HUES64 (cell line): ENCODE data around the gene DLL3.

Experiments used
- H3K27ac ChIP-seq: 2 replicates; pipeline ENCODE4 v1.7.0; 2013; ENCODE audit warnings: low read depth, low read length, inconsistent platforms
- H3K27me3 ChIP-seq: 2 replicates; pipeline ENCODE4 v1.6.1; 2013; ENCODE audit warnings: mild to moderate bottlenecking, low read length; ENCODE audit not compliant: insufficient read depth
- H3K36me3 ChIP-seq: 2 replicates; pipeline ENCODE4 v1.6.1; 2013; ENCODE audit warnings: mild to moderate bottlenecking, low read length; ENCODE audit not compliant: insufficient read depth
- H3K4me1 ChIP-seq: 2 replicates; pipeline ENCODE4 v1.6.1; 2013; ENCODE audit warnings: mild to moderate bottlenecking, low read length, moderate library complexity; ENCODE audit not compliant: insufficient read depth
- H3K4me3 ChIP-seq: 2 replicates; pipeline ENCODE4 v1.5.1; 2013; ENCODE audit warnings: mild to moderate bottlenecking, low read length, moderate library complexity
- H3K9ac ChIP-seq: 2 replicates; pipeline ENCODE4 v1.6.1; 2013; ENCODE audit warnings: mild to moderate bottlenecking, low read depth, low read length
- H3K9me3 ChIP-seq: 2 replicates; pipeline ENCODE4 v1.6.1; 2013; ENCODE audit warnings: low read depth, low read length; ENCODE audit not compliant: insufficient read depth
- WGBS: fragments of 150-250, 120-280 bp; methylation state at CpG from one replicate; pipeline ENCODE4 v1.1.7; 2013; ENCODE audit warnings: missing lambda C conversion rate; 5-methylcytosine and 5-hydroxymethylcytosine counted together

Gene DLL3

GRCh38 chr19:39540333-39540673 is 41.6 kb downstream of the DLL3 start:
- Histone ChIP-seq H3K27me3 (no peaks in the 10 kb centered on the region), H3K27ac (no peak overlapping the region), H3K4me1 (peaks cover 17% of the 10 kb centered on the region; the same call in 1 of the 2 replicates), H3K36me3 (no peaks in the 10 kb centered on the region; the same call in 1 of the 2 replicates), H3K9ac (peak overlapping the region; percentile 88; the same call in 1 of the 2 replicates), H3K9me3 (no peaks in the 10 kb centered on the region), H3K4me3 (peak overlapping the region; percentile 92)
- WGBS: 31% methylated on average over 9 of the region's 10 CpGs

GRCh38 chr19:39542206-39542605 is 43.5 kb downstream of the DLL3 start:
- 65% methylated on average over 2 of the region's 2 CpGs for WGBS
- Histone ChIP-seq H3K9ac (no peak overlapping the region), H3K36me3 (no peaks in the 10 kb centered on the region; the same call in 1 of the 2 replicates)

DNA sequence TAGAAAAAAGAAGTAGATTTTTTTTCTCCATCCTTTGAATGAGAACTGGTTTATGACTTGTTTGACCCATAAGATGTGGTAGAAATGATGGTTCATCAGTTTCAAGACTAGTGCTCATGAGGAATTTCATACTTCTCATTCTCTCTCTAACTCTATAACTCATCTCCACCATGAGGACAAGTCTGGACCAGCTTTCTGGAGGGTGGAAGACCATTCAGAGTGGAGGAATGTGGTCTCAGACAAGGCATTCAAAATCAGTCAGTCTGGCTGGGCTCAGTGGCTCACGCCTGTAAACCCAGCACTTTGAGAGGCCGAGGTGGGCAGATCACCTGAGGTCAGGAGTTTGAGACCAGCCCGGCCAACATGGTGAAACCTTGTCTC is 44.7 kb downstream of the DLL3 start:
- Histone ChIP-seq H3K4me3 (no peak overlapping the region), H3K27me3 (no peaks in the 10 kb centered on the region), H3K27ac (no peak overlapping the region), H3K9me3 (no peaks in the 10 kb centered on the region), H3K36me3 (no peaks in the 10 kb centered on the region; the same call in 1 of the 2 replicates), H3K4me1 (peaks cover 16% of the 10 kb centered on the region; the same call in 1 of the 2 replicates), H3K9ac (no peak overlapping the region)
- WGBS: 82% methylated on average over 3 of the region's 3 CpGs

More at GRCh38 chr19:39542206-39542605, 43.5 kb downstream of the DLL3 start:
- Histone ChIP-seq H3K9me3 (no peaks in the 10 kb centered on the region), H3K4me1 (peaks cover 17% of the 10 kb centered on the region; the same call in 1 of the 2 replicates), H3K27me3 (no peaks in the 10 kb centered on the region), H3K4me3 (no peak overlapping the region), H3K27ac (no peak overlapping the region)

DNA sequence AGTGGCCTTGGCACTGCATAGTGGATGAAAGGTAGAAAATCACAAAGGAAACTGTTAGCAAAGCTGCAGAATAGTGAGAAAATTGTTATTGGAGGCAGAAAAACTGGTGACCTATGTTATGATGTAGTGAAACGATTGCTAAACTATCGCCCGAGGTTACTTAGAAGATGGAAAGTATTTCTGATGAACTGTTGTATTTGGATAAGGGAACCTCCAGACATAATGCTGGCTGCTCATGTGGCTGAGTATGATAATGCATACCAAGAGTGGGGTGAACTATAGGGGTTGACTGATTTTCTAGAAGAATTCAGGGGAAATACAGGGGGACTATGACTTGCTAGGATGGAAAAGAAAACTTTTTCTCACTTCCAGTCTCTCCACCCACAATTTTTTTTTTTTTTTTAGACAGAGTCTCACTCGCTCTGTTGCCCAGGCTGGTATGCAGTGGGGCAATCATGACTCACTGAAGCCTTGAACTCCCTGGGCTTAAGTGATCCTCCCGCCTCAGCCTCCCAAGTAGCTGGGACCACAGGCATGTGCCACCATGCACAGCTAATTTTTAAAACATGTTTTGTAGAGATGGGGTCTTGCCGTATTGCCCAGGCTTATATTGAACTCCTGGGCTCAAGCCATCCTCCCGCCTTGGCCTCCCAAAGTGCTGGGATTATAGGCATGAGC is 45.6 kb downstream of the DLL3 start:
- WGBS: 90% methylated on average over 7 of the region's 7 CpGs
- H3K27me3 ChIP-seq: no peaks in the 10 kb centered on the region

DNA sequence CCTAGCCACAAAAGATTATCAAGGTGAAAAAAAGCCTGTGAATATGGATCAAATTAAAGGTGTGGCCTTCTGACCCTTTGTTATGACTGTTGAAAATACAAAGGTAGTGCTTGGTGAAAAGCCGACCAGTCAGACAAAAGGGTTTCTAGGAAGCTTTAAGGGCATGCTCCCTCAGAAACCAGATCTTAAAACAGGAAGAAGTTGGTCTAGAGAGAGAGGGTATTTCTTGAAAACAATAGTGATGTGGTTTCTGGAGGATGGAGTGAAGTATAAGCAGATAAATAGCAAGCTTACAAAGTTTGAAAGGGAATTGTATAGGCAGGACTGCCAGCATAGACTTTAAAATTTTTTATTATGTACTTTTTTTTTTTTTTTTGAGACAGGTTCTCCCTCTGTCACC is 46.2 kb downstream of the DLL3 start:
- H3K36me3 ChIP-seq: no peaks in the 10 kb centered on the region
- 69% methylated on average over 1 of the region's 1 CpG for WGBS

More for the DNA sequence above, 45.6 kb downstream of the DLL3 start:
- Histone ChIP-seq H3K9me3 (no peaks in the 10 kb centered on the region), H3K9ac (no peak overlapping the region), H3K4me3 (no peak overlapping the region), H3K4me1 (peaks cover 11% of the 10 kb centered on the region; the same call in 1 of the 2 replicates), H3K36me3 (no peaks in the 10 kb centered on the region), H3K27ac (no peak overlapping the region)

DNA sequence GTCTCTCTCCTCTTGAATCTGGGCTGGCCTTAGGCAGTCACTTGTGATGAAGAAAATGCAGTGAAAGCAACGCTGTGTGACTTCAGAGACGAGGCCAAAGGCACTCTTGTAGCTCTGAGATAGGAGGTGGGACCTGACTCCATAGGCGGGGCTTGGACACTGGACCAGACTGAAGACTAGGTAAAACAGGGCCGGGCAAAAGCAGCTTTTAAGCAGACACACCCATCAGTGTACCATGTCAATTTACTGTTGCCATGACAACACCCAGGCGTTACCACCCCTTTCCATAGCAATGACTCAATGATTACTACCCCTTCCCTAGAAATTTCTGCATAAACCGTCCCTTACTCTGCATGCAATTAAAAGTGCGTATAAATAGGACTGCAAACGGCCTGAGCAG is 47.9 kb downstream of the DLL3 start:
- 69% methylated on average over 8 of the region's 8 CpGs for WGBS

More for the DNA sequence above, 46.2 kb downstream of the DLL3 start:
- H3K9ac ChIP-seq: no peak overlapping the region
- H3K4me1 ChIP-seq: peaks cover 11% of the 10 kb centered on the region; the same call in 1 of the 2 replicates
- H3K27ac ChIP-seq: no peak overlapping the region
- no peak overlapping the region for H3K4me3 ChIP-seq
- H3K27me3 ChIP-seq: no peaks in the 10 kb centered on the region
- no peaks in the 10 kb centered on the region for H3K9me3 ChIP-seq

DNA sequence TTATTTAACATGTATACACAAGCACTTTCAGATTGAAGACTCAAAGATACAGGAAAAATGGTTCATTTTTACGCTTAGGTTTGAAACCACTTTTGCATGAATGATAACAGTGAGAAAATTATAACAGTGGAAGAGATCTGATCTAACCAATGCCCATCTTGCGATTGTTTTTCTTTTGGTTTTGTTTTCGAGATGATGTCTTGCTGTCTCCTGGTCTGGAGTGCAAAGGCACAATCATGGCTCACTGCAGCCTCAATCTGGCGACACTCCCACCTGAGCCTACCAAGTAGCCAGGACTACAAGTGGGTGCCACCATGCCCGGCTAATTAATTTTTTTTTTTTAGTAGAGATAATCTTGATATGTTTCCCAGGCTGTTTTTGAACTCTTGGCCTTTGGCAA is 51.5 kb downstream of the DLL3 start:
- no peaks in the 10 kb centered on the region for H3K4me1 ChIP-seq
- WGBS: 90% methylated on average over 5 of the region's 5 CpGs
- no peaks in the 10 kb centered on the region for H3K27me3 ChIP-seq
- H3K9ac ChIP-seq: no peak overlapping the region
- no peak overlapping the region for H3K4me3 ChIP-seq
- H3K9me3 ChIP-seq: no peaks in the 10 kb centered on the region
- no peak overlapping the region for H3K27ac ChIP-seq
- no peaks in the 10 kb centered on the region for H3K36me3 ChIP-seq

More for the DNA sequence above, 47.9 kb downstream of the DLL3 start:
- no peak overlapping the region for H3K27ac ChIP-seq
- H3K4me3 ChIP-seq: no peak overlapping the region
- no peaks in the 10 kb centered on the region for H3K36me3 ChIP-seq
- no peaks in the 10 kb centered on the region for H3K9me3 ChIP-seq
- no peaks in the 10 kb centered on the region for H3K27me3 ChIP-seq
- H3K4me1 ChIP-seq: peaks cover 6% of the 10 kb centered on the region; the same call in 1 of the 2 replicates
- H3K9ac ChIP-seq: no peak overlapping the region

GRCh38 chr19:39553082-39553652 is 54.4 kb downstream of the DLL3 start:
- Histone ChIP-seq H3K9me3 (no peaks in the 10 kb centered on the region), H3K27ac (no peak overlapping the region), H3K4me3 (no peak overlapping the region), H3K9ac (no peak overlapping the region), H3K36me3 (no peaks in the 10 kb centered on the region), H3K4me1 (no peaks in the 10 kb centered on the region), H3K27me3 (0 out of 2 replicates have a peak, but pooled peaks cover 3% of the 10 kb centered on the region)
- WGBS: 69% methylated on average over 7 of the region's 7 CpGs

DNA sequence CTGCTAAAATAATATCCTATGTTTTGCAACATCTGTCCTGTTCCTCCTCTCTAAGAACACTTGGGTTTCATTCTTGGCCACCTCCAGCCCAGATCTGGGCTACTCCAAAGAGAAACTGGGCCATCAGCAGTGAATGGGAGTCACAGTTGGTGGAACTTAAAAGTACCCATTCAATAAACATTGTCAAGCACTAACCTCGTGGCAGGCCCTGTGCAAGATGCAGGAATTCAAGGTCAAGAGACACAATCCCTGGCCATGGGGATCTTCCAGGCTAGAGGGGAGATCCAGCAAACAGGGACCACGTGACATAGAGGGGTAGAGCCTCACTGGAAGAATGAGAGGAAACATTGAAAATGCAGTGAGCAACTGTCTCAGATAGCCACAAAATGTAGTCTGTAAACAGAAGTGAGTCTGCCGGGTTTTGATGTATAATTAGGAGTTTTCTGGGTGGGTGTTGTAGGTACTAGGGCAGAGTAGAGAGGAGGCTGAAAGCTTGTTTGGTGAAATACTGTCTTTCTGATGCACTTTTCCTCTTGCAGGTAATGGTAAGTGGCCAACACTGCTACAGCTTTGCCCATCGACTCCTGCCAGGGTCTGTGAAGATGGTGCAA is 56.1 kb downstream of the DLL3 start:
- Histone ChIP-seq H3K36me3 (no peaks in the 10 kb centered on the region), H3K4me1 (no peaks in the 10 kb centered on the region), H3K4me3 (no peak overlapping the region), H3K27me3 (0 out of 2 replicates have a peak, but pooled peaks cover 3% of the 10 kb centered on the region), H3K9ac (no peak overlapping the region), H3K27ac (no peak overlapping the region), H3K9me3 (no peaks in the 10 kb centered on the region)
- 76% methylated on average over 4 of the region's 4 CpGs for WGBS

- H3K27me3 ChIP-seq: 0 out of 2 replicates have a peak, but pooled peaks cover 3% of the 10 kb centered on the region
- H3K4me3 ChIP-seq: no peak overlapping the region
- WGBS: 77% methylated on average over 1 of the region's 1 CpG
- H3K9me3 ChIP-seq: no peaks in the 10 kb centered on the region
- H3K27ac ChIP-seq: no peak overlapping the region
- no peak overlapping the region for H3K9ac ChIP-seq
- no peaks in the 10 kb centered on the region for H3K4me1 ChIP-seq
- H3K36me3 ChIP-seq: no peaks in the 10 kb centered on the region
Measured at GRCh38 chr19:39555883-39556282, 57.1 kb downstream of the DLL3 start.
